Vagina (tissue), 2 donors: ENCODE measurements around the gene SLC39A9. TPM values are rescaled to one million over a fixed set of nuclear protein-coding genes. Genes with fewer than 3 reads are reported as not detected.

Source experiments
- DNase-seq, 2 donors: peaks; one replicate each; pipeline ENCODE4 v3.0.0-alpha.2; 2017; ENCODE audit errors: extremely low spot score in 2 of 2
- H3K27ac ChIP-seq: fragments of 200-600 bp; sonication (generic); one replicate; pipeline ENCODE4 v1.5.1; 2019
- H3K27me3 ChIP-seq: fragments of 200-600 bp; sonication (generic); one replicate; pipeline ENCODE4 v1.5.1; 2019
- H3K36me3 ChIP-seq, 2 donors: fragments of 200-600 bp; sonication (generic); one replicate each; pipeline ENCODE4 v1.5.1; 2017 to 2019
- H3K4me1 ChIP-seq: fragments of 200-600 bp; sonication (generic); one replicate; pipeline ENCODE4 v1.5.1; 2019
- H3K4me3 ChIP-seq, 2 donors: fragments of 200-600 bp; sonication (generic); 1 replicate in 1 of 2; 2 replicates in 1 of 2; pipeline ENCODE4 v1.5.1; 2016 to 2019
- H3K9me3 ChIP-seq: fragments of 200-600 bp; sonication (generic); one replicate; pipeline ENCODE4 v1.5.1; 2019
- CTCF ChIP-seq, 3 experiments: fragments of 450-650 bp in 2 of 3; fragments of 200-600 bp in 1 of 3; sonication (generic) in 1 of 3; IDR thresholded peaks; one replicate each; pipeline ENCODE4 v1.5.1; 2017 to 2019; ENCODE audit warnings: antibody characterized with exemption in 3 of 3, mild to moderate bottlenecking in 2 of 3, moderate library complexity in 2 of 3
- POLR2A ChIP-seq, 2 donors: fragments of 450-650 bp; IDR thresholded peaks; one replicate each; pipeline ENCODE4 v1.6.1; 2017; ENCODE audit warnings: antibody characterized with exemption in 2 of 2, mild to moderate bottlenecking in 2 of 2, moderate library complexity in 2 of 2
- POLR2AphosphoS5 ChIP-seq, 2 donors: sonication (generic); formaldehyde crosslinking; IDR thresholded peaks; one replicate each; pipeline ENCODE4 v1.9.0; 2017; ENCODE audit warnings: antibody characterized with exemption in 2 of 2, mild to moderate bottlenecking in 2 of 2, low read depth in 1 of 2; ENCODE audit not compliant: insufficient read depth in 1 of 2
- intact Hi-C: fragments of 100-400 bp; cut with DNase I; formaldehyde crosslinking; loops from one replicate; pipeline ENCODE4 v1.15.1; 2023
- total RNA-seq: library from RNA; depleted of rRNA; stranded (reverse); fragments of >200 nt; gene quantifications from one replicate; pipeline ENCODE4 v1.2.3, GENCODE V29; 2016

Gene SLC39A9
- total RNA-seq, 1 donor from 2014 or later: 46.7 TPM

GRCh38 chr14:69366069-69366468, 32.4 kb upstream of the SLC39A9 start:
- no peaks in the 10 kb centered on the region for H3K36me3 ChIP-seq
- intact Hi-C loops: loop anchor here (10.0 kb wide), 1 partner anchor 121 kb away; no protein-coding TSS in a partner anchor
- H3K4me3 ChIP-seq: no peak overlapping the region
- no peaks in the 10 kb centered on the region for H3K9me3 ChIP-seq
- DNase-seq: no peak
- H3K27me3 ChIP-seq: no peaks in the 10 kb centered on the region
- H3K27ac ChIP-seq: no peak overlapping the region
- H3K4me1 ChIP-seq: no peaks in the 10 kb centered on the region
- TF ChIP-seq POLR2A (IDR thresholded peaks at IDR 0.05) (no peak), POLR2AphosphoS5 (IDR thresholded peaks at IDR 0.05; ENCODE audit: insufficient read depth in 1 of 2, low read depth in 1 of 2) (no peak), CTCF (IDR thresholded peaks at IDR 0.05) (no peak)

DNA sequence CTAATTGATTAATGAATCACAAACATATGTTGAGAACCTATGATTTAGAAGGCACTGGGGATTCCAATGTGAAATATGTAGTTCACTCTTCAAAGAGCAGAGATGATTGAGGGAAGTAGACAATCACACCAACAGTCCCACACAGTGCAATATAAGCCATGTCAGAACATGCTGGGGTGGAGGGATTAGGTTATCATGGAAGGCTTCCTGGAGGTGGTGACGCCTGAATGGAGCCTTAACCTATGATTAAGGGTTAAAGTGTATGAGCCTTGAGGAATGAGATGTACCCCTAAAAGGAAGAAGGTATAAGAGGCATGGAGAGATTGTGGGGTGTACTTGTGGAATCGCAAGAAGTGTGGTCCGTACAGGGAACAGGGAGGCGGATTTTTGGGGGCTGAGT, 31.7 kb upstream of the SLC39A9 start:
- intact Hi-C loops: loop anchor here (10.0 kb wide), 1 partner anchor 122 kb away; no protein-coding TSS in a partner anchor

GRCh38 chr14:69368381-69368780, 30.1 kb upstream of the SLC39A9 start:
- no peaks in the 10 kb centered on the region for H3K27me3 ChIP-seq
- no peak overlapping the region for H3K4me3 ChIP-seq
- DNase-seq: no peak
- no peaks in the 10 kb centered on the region for H3K4me1 ChIP-seq
- intact Hi-C loops: loop anchor here (10.0 kb wide), 1 partner anchor 124 kb away; no protein-coding TSS in a partner anchor
- H3K9me3 ChIP-seq: no peaks in the 10 kb centered on the region
- no peak overlapping the region for H3K27ac ChIP-seq
- TF ChIP-seq POLR2A (IDR thresholded peaks at IDR 0.05): no peak
- TF ChIP-seq POLR2AphosphoS5 (IDR thresholded peaks at IDR 0.05; ENCODE audit: insufficient read depth in 1 of 2, low read depth in 1 of 2): no peak
- H3K36me3 ChIP-seq: no peaks in the 10 kb centered on the region

More for the DNA sequence above, 31.7 kb upstream of the SLC39A9 start:
- Histone ChIP-seq H3K4me3 (no peak overlapping the region), H3K27ac (no peak overlapping the region), H3K36me3 (no peaks in the 10 kb centered on the region), H3K27me3 (no peaks in the 10 kb centered on the region), H3K9me3 (no peaks in the 10 kb centered on the region), H3K4me1 (no peaks in the 10 kb centered on the region)
- TF ChIP-seq POLR2AphosphoS5 (IDR thresholded peaks at IDR 0.05; ENCODE audit: insufficient read depth in 1 of 2, low read depth in 1 of 2) (no peak), POLR2A (IDR thresholded peaks at IDR 0.05) (no peak), CTCF (IDR thresholded peaks at IDR 0.05) (no peak)
- DNase-seq: no peak

- no peaks in the 10 kb centered on the region for H3K36me3 ChIP-seq
- no peak overlapping the region for H3K4me3 ChIP-seq
- DNase-seq: no peak
- TF ChIP-seq CTCF (IDR thresholded peaks at IDR 0.05): no peak
- TF ChIP-seq POLR2A (IDR thresholded peaks at IDR 0.05): no peak
- TF ChIP-seq POLR2AphosphoS5 (IDR thresholded peaks at IDR 0.05; ENCODE audit: insufficient read depth in 1 of 2, low read depth in 1 of 2): no peak
- H3K4me1 ChIP-seq: no peaks in the 10 kb centered on the region
- no peaks in the 10 kb centered on the region for H3K27me3 ChIP-seq
- no peaks in the 10 kb centered on the region for H3K9me3 ChIP-seq
- intact Hi-C loops: no loop called here
- no peak overlapping the region for H3K27ac ChIP-seq
These were observed 28.4 kb upstream of the SLC39A9 start for GRCh38 chr14:69370061-69370460.

DNA sequence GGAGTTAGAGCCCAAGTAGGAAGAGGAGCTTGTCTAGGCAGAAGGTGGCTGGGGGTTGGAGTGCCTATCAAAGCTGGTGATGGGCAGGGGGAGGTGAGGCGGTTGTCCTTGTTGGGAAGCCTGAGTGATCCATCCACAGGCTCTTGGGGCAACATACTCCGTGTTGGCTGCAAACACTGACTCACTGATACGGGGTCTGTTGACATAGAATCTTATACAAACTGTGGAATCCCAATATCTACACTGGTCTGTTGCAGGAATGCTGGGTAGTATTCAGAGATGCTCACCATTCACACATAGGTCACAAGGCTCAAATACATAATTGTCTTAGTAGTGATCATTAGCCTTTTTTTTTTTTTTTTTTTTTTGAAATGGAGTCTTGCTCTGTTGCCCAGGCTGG, 26.3 kb upstream of the SLC39A9 start:
- no peak for TF ChIP-seq POLR2AphosphoS5 (IDR thresholded peaks at IDR 0.05; ENCODE audit: insufficient read depth in 1 of 2, low read depth in 1 of 2)
- no peaks in the 10 kb centered on the region for H3K27me3 ChIP-seq
- H3K36me3 ChIP-seq: peaks cover 0 to 9% of the 10 kb centered on the region in 2 donors
- intact Hi-C loops: no loop called here
- no peaks in the 10 kb centered on the region for H3K4me1 ChIP-seq
- no peak for DNase-seq
- H3K9me3 ChIP-seq: no peaks in the 10 kb centered on the region
- no peak overlapping the region for H3K27ac ChIP-seq
- no peak overlapping the region for H3K4me3 ChIP-seq

DNA sequence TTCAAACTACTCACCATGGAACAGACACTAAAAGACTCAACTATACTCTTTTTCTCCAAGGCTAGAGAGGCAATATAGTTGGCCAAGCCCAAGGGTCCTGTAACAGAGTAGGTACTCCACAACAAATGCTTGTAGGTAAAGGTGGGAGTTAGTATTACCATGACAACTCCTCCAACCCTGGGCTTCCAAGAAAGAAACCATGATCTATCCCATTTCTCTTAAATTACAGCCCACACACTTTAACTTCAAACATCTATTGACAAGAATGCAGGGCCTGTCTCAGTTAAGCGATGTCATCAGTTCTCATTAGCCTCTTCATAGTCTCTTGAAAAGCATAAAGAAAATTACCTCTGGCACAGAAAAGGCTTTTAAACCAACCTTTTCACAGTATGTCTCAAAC, 25.4 kb upstream of the SLC39A9 start:
- H3K4me1 ChIP-seq: no peaks in the 10 kb centered on the region
- no peaks in the 10 kb centered on the region for H3K27me3 ChIP-seq
- DNase-seq: no peak
- no peak overlapping the region for H3K27ac ChIP-seq
- intact Hi-C loops: no loop called here
- no peak overlapping the region for H3K4me3 ChIP-seq
- TF ChIP-seq POLR2A (IDR thresholded peaks at IDR 0.05) (no peak), CTCF (IDR thresholded peaks at IDR 0.05) (no peak), POLR2AphosphoS5 (IDR thresholded peaks at IDR 0.05; ENCODE audit: insufficient read depth in 1 of 2, low read depth in 1 of 2) (no peak)
- no peaks in the 10 kb centered on the region for H3K9me3 ChIP-seq
- H3K36me3 ChIP-seq: peaks cover 0 to 10% of the 10 kb centered on the region in 2 donors
